Common myeloid progenitor, CD34-positive (primary cell): ENCODE measurements around the gene TPRX1.
"Not testable (repeated sequence)": the region's sequence is repeated elsewhere in the genome, so short reads cannot be mapped to it uniquely, and the experiment has no call there.

Experiments used
- CTCF ChIA-PET: fragments of 350-600 bp; sonication (Branson Sonifier 250); formaldehyde crosslinking; loops from one replicate; lab custom pipeline; 2021; ENCODE audit warnings: antibody characterized with exemption; lab: Charles Lee
- POLR2A ChIA-PET: fragments of 350-600 bp; sonication (Branson Sonifier 250); formaldehyde crosslinking; loops from one replicate; lab custom pipeline; 2021; ENCODE audit warnings: antibody characterized with exemption; lab: Charles Lee
- DNase-seq, 3 donors: peaks; one replicate each; pipeline versions ENCODE4 v3.0.0 to v3.0.0-alpha.2; 2013
- H3K27ac ChIP-seq, 2 experiments: 1 replicate in 1 of 2; 2 replicates in 1 of 2; pipeline ENCODE4 v1.7.0; 2013; ENCODE audit warnings: inconsistent platforms in 2 of 2, low read length in 2 of 2, mild to moderate bottlenecking in 2 of 2, low read depth in 1 of 2, moderate library complexity in 1 of 2; ENCODE audit not compliant: severe bottlenecking in 2 of 2, insufficient read depth in 1 of 2, poor library complexity in 1 of 2
- H3K27me3 ChIP-seq, 5 experiments: replicated peaks in 2 of 5; 1 replicate in 3 of 5; 2 replicates in 2 of 5; pipeline versions ENCODE4 v1.6.1 to v1.7.0; 2013; ENCODE audit warnings: low read length in 4 of 5, mild to moderate bottlenecking in 2 of 5, moderate library complexity in 2 of 5, inconsistent platforms in 1 of 5; ENCODE audit not compliant: insufficient read depth in 5 of 5, control insufficient read depth in 4 of 5
- H3K36me3 ChIP-seq, 4 experiments: 1 replicate in 2 of 4; 2 replicates in 2 of 4; pipeline versions ENCODE4 v1.6.1 to v1.7.0; 2013; ENCODE audit warnings: low read length in 3 of 4, control low read depth in 1 of 4, mild to moderate bottlenecking in 1 of 4; ENCODE audit not compliant: control insufficient read depth in 4 of 4, insufficient read depth in 4 of 4
- H3K4me1 ChIP-seq, 4 experiments: 1 replicate in 3 of 4; 2 replicates in 1 of 4; pipeline versions ENCODE4 v1.6.1 to v1.7.1; 2013; ENCODE audit warnings: low read length in 3 of 4, mild to moderate bottlenecking in 3 of 4, control low read depth in 1 of 4, inconsistent platforms in 1 of 4, moderate library complexity in 1 of 4; ENCODE audit not compliant: control insufficient read depth in 4 of 4, insufficient read depth in 4 of 4; ENCODE audit errors: control extremely low read depth in 1 of 4
- H3K4me3 ChIP-seq, 7 experiments: 1 replicate in 4 of 7; 2 replicates in 3 of 7; pipeline versions ENCODE4 v1.5.1 to v1.7.0; 2013; ENCODE audit warnings: mild to moderate bottlenecking in 7 of 7, low read length in 6 of 7, moderate library complexity in 6 of 7, inconsistent platforms in 2 of 7, low read depth in 2 of 7, control low read depth in 1 of 7; ENCODE audit not compliant: insufficient read depth in 4 of 7, control insufficient read depth in 1 of 7; ENCODE audit errors: extremely low read depth in 1 of 7
- H3K9me3 ChIP-seq, 5 experiments: 1 replicate in 4 of 5; 2 replicates in 1 of 5; pipeline versions ENCODE4 v1.6.1 to v1.7.1; 2013; ENCODE audit warnings: low read length in 4 of 5, mild to moderate bottlenecking in 2 of 5, inconsistent platforms in 1 of 5, low read depth in 1 of 5, moderate library complexity in 1 of 5; ENCODE audit not compliant: control insufficient read depth in 4 of 5, insufficient read depth in 2 of 5; ENCODE audit errors: control extremely low read depth in 1 of 5
- WGBS: methylation state at CpG from one replicate; pipeline ENCODE4 v1.1.5; 2013; ENCODE audit not compliant: insufficient coverage; 5-methylcytosine and 5-hydroxymethylcytosine counted together

The TPRX1 gene

GRCh38 chr19:47803671-47804070 lies 680 bp downstream of the TPRX1 start:
- POLR2A ChIA-PET, H3K27me3 ChIP-seq, H3K4me1 ChIP-seq, H3K9me3 ChIP-seq, CTCF ChIA-PET, H3K36me3 ChIP-seq, H3K4me3 ChIP-seq, H3K27ac ChIP-seq, DNase-seq: not testable (repeated sequence)
- WGBS, result no CpG with 5 or more reads among the region's 12 CpGs

DNA sequence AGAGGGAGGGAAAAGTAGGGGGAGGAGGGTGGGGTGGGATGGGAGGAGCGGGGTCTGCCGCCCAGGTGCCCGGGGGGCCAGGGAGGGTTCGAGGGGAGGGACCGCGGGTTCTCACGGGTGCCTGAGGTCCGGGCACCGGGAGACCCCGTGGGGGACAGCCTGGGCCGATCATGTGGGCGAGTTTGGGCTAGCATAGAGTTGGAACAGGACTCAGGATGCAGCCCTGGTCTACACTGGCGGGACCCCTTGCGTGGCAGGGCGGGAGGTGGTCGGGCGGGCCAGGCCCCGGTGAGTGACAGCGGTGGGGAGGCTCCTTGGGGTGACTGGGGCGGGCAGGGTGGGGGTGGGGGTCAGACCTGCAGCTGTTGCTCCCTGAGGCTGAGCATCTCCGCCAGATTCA lies 1.2 kb downstream of the TPRX1 start:
- H3K27me3 ChIP-seq, CTCF ChIA-PET, H3K4me3 ChIP-seq, H3K27ac ChIP-seq, H3K4me1 ChIP-seq, H3K9me3 ChIP-seq, H3K36me3 ChIP-seq, DNase-seq, POLR2A ChIA-PET: not testable (repeated sequence)
- WGBS, result 87% methylated on average over 3 of the region's 21 CpGs

GRCh38 chr19:47802521-47803043 lies 1.8 kb downstream of the TPRX1 start:
- CTCF ChIA-PET, result no interaction called here
- Histone ChIP-seq H3K36me3 (no peaks in the 10 kb centered on the region), H3K27ac (no peak overlapping the region), H3K4me1 (no peaks in the 10 kb centered on the region), H3K27me3 (peaks cover 0 to 11% (median 2%) of the 10 kb centered on the region in 5 experiments), H3K9me3 (peaks cover 0 to 5% (median 0%) of the 10 kb centered on the region in 5 experiments), H3K4me3 (no peak overlapping the region)
- DNase-seq, result no peak
- POLR2A ChIA-PET, result no interaction called here
- 98% methylated on average over 11 of the region's 25 CpGs for WGBS

DNA sequence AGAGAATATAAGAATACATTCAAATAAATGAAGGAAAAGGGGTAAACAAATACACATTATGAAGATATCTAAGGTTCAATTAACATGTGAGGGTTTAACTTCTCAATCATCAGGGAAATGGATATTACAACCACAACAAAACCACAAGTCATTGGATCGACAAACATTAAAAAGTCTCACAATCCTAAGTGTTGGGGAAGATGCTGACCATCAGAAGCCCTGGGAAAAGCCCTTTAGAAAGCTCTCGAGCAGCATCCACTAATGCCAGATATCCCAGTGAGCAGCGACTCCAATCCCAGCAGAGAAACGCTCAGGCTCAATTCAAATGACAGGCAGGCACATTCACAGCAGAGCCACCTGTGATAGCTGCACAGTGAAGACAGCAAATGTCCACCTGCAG lies 3.1 kb downstream of the TPRX1 start:
- 100% methylated on average over 1 of the region's 4 CpGs for WGBS
- POLR2A ChIA-PET, result no interaction called here
- H3K4me3 ChIP-seq, result no peak overlapping the region
- H3K36me3 ChIP-seq, result no peaks in the 10 kb centered on the region
- H3K27me3 ChIP-seq, result peaks cover 0 to 11% (median 2%) of the 10 kb centered on the region in 5 experiments
- CTCF ChIA-PET, result interaction anchor here (2.4 kb wide), 1 partner anchor 12 kb away, joined by 5 read pairs; no protein-coding TSS in a partner anchor
- DNase-seq, result no peak
- H3K27ac ChIP-seq, result no peak overlapping the region
- no peaks in the 10 kb centered on the region for H3K4me1 ChIP-seq
- peaks cover 0 to 5% (median 0%) of the 10 kb centered on the region in 5 experiments for H3K9me3 ChIP-seq

DNA sequence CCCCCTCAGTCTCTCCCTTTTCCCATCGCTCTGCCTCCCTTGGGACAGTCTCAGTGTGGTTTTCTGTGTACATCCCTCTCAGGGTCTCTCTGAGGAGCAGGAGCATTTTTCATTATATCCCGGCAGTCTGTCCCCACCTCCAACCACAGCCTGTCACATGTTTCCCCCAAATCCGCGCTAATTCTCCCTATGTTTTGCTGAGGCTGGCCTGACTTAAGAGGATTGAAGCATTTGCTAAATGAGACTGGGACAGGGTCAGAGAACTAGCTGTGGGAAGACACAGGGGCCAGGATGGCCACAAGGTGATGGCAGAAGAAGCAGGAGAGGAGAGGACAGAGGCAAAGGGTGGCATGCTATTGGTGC lies 5.5 kb downstream of the TPRX1 start:
- POLR2A ChIA-PET, result no interaction called here
- 63% methylated on average over 3 of the region's 4 CpGs for WGBS
- Histone ChIP-seq H3K27me3 (peaks cover 0 to 11% (median 0%) of the 10 kb centered on the region in 5 experiments), H3K9me3 (peaks cover 0 to 5% (median 0%) of the 10 kb centered on the region in 5 experiments), H3K27ac (no peak overlapping the region), H3K4me1 (no peaks in the 10 kb centered on the region), H3K4me3 (no peak overlapping the region), H3K36me3 (no peaks in the 10 kb centered on the region)
- CTCF ChIA-PET, result interaction anchor here (0.5 to 2.4 kb wide), 4 partner anchors 9 to 1716 kb away, joined by 3 to 5 read pairs (median 4); no protein-coding TSS in a partner anchor
- no peak for DNase-seq

- Histone ChIP-seq H3K9me3 (peaks cover 0 to 5% (median 0%) of the 10 kb centered on the region in 5 experiments), H3K4me1 (no peaks in the 10 kb centered on the region), H3K27me3 (peaks cover 0 to 11% (median 0%) of the 10 kb centered on the region in 5 experiments), H3K4me3 (no peak overlapping the region), H3K36me3 (no peaks in the 10 kb centered on the region), H3K27ac (no peak overlapping the region)
- CTCF ChIA-PET, result interaction anchor here (0.5 to 1.0 kb wide), 3 partner anchors 9 to 92 kb away, joined by 3 to 5 read pairs (median 4); no protein-coding TSS in a partner anchor
- DNase-seq, result no peak
- 77% methylated on average over 8 of the region's 14 CpGs for WGBS
- POLR2A ChIA-PET, result interaction anchor here (0.6 kb wide), 1 partner anchor 278 kb away, joined by 3 read pairs; no protein-coding TSS in a partner anchor
Measured at GRCh38 chr19:47797996-47798903, 6.1 kb downstream of the TPRX1 start.

DNA sequence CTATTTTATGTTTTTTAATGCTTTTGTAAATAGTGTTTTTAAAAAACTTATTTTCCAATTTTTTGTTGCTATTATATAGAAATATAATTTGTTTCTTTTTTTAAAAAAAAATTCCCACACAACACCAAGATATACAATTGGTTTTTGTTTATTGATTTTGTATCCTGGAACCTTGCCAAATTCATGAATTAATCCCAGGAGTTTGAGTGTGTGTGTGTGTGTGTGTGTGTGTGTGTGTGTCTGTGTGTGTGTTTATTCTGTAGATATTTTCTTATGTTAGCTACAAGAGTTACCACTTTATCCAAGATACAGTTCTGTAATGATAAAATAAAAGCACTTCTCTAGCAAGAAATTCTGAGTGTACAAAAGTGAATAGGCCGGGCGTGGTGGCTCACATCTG lies 7.6 kb downstream of the TPRX1 start:
- H3K4me1 ChIP-seq, result no peaks in the 10 kb centered on the region
- WGBS, result 100% methylated on average over 2 of the region's 2 CpGs
- no peak for DNase-seq
- H3K9me3 ChIP-seq, result peaks cover 0 to 7% (median 0%) of the 10 kb centered on the region in 5 experiments
- no peak overlapping the region for H3K27ac ChIP-seq
- POLR2A ChIA-PET, result no interaction called here
- no peaks in the 10 kb centered on the region for H3K36me3 ChIP-seq
- CTCF ChIA-PET, result interaction anchor here (0.7 to 1.0 kb wide), 3 partner anchors 10 to 492 kb away, joined by 3 to 4 read pairs (median 3); no protein-coding TSS in a partner anchor
- H3K4me3 ChIP-seq, result no peak overlapping the region
- H3K27me3 ChIP-seq, result peaks cover 0 to 11% (median 0%) of the 10 kb centered on the region in 5 experiments
